Bone marrow (tissue), 2 donors: ENCODE data around the gene POLA1.

ENCODE experiments used
- DNase-seq, 2 donors: peaks; one replicate each; lab custom pipeline; 2025; lab: John Stamatoyannopoulos, UW

POLA1 gene

GRCh38 chrX:24969812-24970211 is 276.1 kb downstream of the POLA1 start:
- no peak for DNase-seq

DNA sequence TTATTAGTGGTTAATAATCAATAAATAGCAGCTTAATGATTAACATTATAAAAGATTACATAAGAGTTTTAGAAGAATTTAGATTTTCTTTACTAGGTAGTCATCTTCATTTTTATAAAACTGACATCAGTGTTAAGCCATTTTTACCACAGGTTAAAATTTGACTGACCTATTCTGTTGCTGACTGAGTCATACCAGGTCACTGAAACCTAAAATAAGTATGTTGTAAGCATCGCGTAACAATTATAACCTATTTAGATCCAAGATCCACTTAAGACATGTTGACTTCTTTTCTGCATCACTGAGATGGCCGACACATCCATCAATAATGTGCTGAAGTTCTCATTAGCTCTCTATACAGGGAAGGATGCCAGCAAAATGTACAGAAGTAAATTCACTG is 285.4 kb downstream of the POLA1 start:
- DNase-seq: no peak

- DNase-seq: no peak
Measured at GRCh38 chrX:24981030-24981429, 287.3 kb downstream of the POLA1 start.

DNA sequence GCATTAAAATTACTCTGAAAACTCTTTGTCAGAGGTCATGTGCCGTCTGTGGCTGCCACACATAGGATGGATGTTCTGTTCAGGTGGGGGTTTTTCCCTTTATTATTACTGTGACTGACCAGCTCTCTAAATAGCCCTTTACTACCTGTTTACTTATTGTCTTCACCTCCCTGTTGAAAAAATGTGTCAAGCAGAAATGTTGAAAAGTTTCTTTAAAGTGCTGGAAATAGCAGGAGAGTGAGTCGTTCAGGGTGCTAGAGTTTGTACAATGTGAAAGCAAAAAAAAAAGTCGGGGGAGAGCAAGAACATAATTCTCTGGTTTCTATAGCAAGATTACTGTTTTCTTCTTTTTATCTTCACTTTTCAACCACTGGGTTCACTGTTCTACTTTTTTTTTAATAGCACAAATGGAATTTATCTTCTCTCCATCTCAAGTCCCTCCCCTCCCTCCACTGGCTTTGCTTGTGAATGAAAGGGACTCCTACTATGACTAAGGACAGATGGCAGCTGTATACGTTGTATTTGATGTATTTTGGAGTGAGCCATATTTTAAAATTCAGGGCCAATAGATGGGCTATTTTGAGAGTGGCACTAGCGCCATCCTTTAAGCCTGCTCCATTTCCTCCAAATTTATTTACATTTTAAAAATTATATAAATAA is 288.7 kb downstream of the POLA1 start:
- no peak for DNase-seq

- no peak for DNase-seq
Measured at GRCh38 chrX:24983931-24984330, 290.2 kb downstream of the POLA1 start.

- DNase-seq: no peak
Measured at GRCh38 chrX:24985120-24985519, 291.4 kb downstream of the POLA1 start.

- DNase-seq: no peak
Measured at GRCh38 chrX:24987731-24988130, 294.0 kb downstream of the POLA1 start.

- DNase-seq: no peak
Measured at GRCh38 chrX:24988314-24988713, 294.6 kb downstream of the POLA1 start.

GRCh38 chrX:24990535-24990934 is 296.8 kb downstream of the POLA1 start:
- no peak for DNase-seq

GRCh38 chrX:24993879-24994278 is 300.2 kb downstream of the POLA1 start:
- DNase-seq: no peak

GRCh38 chrX:24996096-24996709 is 302.5 kb downstream of the POLA1 start:
- no peak for DNase-seq

GRCh38 chrX:24999511-24999910 is 305.8 kb downstream of the POLA1 start:
- DNase-seq: no peak

GRCh38 chrX:25001808-25002660 is 308.3 kb downstream of the POLA1 start:
- no peak for DNase-seq

DNA sequence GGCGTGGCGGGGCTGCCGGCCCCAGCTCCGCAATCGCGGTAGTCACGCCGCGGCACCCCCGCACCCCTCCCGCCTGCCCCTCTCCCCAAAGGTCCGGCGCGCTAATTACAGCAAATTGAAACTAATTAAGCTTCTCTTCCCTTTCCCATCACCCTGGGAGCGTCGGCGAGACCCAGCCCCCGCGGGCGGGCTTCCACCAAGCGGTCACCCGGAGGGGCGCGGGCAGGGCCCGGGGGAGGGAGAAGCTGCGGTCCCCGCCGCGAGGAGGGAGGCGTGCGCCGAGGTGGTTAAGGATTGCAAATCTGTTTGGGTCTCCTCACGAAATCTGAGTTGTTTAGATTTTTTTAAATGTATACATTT is 308.9 kb downstream of the POLA1 start:
- DNase-seq: no peak

- no peak for DNase-seq
Measured at GRCh38 chrX:25003066-25003849, 309.5 kb downstream of the POLA1 start.

- no peak for DNase-seq
Measured at GRCh38 chrX:25004040-25004439, 310.3 kb downstream of the POLA1 start.

DNA sequence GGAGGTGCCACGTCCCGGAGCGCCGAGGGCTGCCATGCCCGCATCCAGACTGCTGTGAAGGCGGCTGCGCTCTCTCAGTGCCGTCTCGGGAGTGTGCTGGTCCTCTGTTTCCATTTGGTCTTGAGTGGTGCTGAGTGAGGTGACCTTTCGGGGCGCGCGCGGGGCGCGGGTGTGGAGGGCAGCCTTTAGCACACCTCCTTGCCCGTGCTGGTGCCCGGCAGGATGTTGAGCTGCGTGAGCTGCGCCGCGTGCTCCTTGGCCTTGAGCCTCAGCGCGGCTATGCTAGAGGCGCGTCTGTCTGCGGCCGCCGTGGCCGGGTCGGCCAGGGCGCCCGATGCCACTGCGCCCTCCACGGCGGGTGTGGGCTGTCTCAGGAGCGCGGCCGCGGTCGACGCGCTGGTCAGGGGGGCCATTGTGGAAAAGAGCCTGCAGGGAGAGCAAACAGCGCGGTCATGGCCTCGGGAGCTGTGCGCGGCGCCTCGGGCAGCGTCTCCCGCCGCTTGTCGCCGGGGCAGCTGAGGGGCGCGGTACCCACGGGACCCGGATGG is 310.8 kb downstream of the POLA1 start:
- DNase-seq: no peak

DNA sequence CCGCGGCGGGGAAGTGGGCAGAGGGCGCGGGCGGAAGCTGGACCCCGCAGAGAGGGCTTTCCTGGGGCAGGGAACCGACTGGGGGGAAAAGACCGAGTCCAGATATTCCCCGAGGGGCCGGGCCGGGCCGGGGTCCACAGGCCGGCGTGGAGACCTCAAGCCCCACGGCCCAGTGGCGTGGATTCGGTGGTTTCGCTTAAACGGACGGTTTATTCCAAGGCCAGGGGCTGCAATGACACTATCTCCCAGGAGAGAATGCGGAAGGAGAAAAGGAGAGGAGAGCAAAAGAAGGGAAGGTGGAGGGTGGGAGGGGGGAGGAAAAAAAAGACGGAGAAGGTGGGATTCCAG is 311.3 kb downstream of the POLA1 start:
- DNase-seq: no peak

GRCh38 chrX:25005382-25006185 is 311.9 kb downstream of the POLA1 start:
- no peak for DNase-seq

GRCh38 chrX:25006586-25007058 is 312.9 kb downstream of the POLA1 start:
- DNase-seq: no peak
